Measurements from ENCODE around the gene ADIPOR1. TPM values are rescaled to one million over a fixed set of nuclear protein-coding genes. Genes with fewer than 3 reads are reported as not detected.

ADIPOR1 gene
- total and polyA plus RNA-seq, 2 of the 4 experiments (the other 2 are of a cell fraction) = 82.7 to 92.5 TPM

DNA sequence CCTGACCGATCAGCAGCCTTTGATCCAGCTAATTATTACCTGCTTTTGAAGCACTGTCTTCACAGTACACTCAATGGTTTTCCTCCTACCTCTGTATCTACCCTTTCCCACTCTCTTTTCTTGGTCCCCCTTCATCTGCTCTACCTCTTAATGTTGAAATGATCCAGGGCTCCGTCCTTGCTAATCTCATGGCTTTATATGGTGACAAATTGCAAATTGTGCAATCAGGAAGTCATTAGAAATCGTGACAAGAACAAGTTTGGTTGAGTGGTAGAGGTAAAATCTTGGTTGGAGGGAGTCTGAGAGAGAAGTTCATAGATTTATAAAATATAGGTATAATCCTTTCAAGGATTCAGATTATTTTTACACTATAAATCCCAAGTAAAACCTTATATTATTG lies 18.5 kb upstream of the ADIPOR1 start:
- Histone ChIP-seq H3K56ac (ENCODE audit: extremely low read depth, insufficient read depth, low read length) (no peak overlapping the region), H4K91ac (ENCODE audit: insufficient read depth, low read depth, low read length) (no peak overlapping the region), H3K9me3 (ENCODE audit: control insufficient read depth, insufficient read depth, low read length) (no peaks in the 10 kb centered on the region), H4K5ac (ENCODE audit: low read depth, low read length) (no peak overlapping the region), H3K4ac (ENCODE audit: low read depth, low read length) (no peak overlapping the region), H3K27me3 (ENCODE audit: control insufficient read depth, insufficient read depth, low read length) (peaks cover 47% of the 10 kb centered on the region), H2BK120ac (ENCODE audit: low read depth, low read length) (no peak overlapping the region), H3K23ac (ENCODE audit: low read depth, low read length) (no peak overlapping the region), H2AFZ (replicated peaks; ENCODE audit: low read length, poor library complexity) (no peak overlapping the region), H2AK9ac (replicated peaks; ENCODE audit: low read depth, low read length, poor library complexity) (no peak overlapping the region), H3K4me3 (ENCODE audit: insufficient read depth, low read depth, low read length) (no peak overlapping the region), H2BK15ac (ENCODE audit: low read depth, low read length) (no peak overlapping the region), H3K36me3 (ENCODE audit: control insufficient read depth, insufficient read depth, low read length) (no peaks in the 10 kb centered on the region), H3K9ac (ENCODE audit: low read depth, low read length) (no peak overlapping the region), H3K18ac (ENCODE audit: low read depth, low read length) (no peak overlapping the region), H3K4me2 (ENCODE audit: low read depth, low read length) (no peak overlapping the region), H2BK20ac (ENCODE audit: low read depth, low read length) (no peak overlapping the region), H3K9me1 (ENCODE audit: insufficient read depth, low read length) (no peaks in the 10 kb centered on the region), H3K79me1 (ENCODE audit: low read depth in 1 of 2, low read length in 2 of 2) (no peaks in the 10 kb centered on the region), H3K14ac (replicated peaks; ENCODE audit: low read depth, low read length) (no peak overlapping the region), H4K8ac (ENCODE audit: low read depth in 2 of 2, low read length in 2 of 2) (no peak overlapping the region), H3K27ac (ENCODE audit: insufficient read depth, low read length) (no peak overlapping the region), H4K20me1 (ENCODE audit: insufficient read depth, low read length) (no peaks in the 10 kb centered on the region), H2BK5ac (ENCODE audit: low read depth, low read length, poor library complexity, severe bottlenecking) (no peak overlapping the region), H2AK5ac (ENCODE audit: low read depth, low read length) (no peak overlapping the region), H3K4me1 (ENCODE audit: control insufficient read depth, insufficient read depth, low read length) (no peaks in the 10 kb centered on the region)
- ATAC-seq (ENCODE audit: low read depth) (no peak), DNase-seq (no peak)
- POLR2A ChIA-PET (ENCODE audit: unreplicated experiment) = no interaction called here
- no peak for TF ChIP-seq MAZ (IDR thresholded peaks at IDR 0.05; ENCODE audit: borderline replicate concordance, low read depth, low read length)
- no peak for TF ChIP-seq MXI1 (IDR thresholded peaks at IDR 0.05; ENCODE audit: borderline replicate concordance, low read depth, low read length)
- TF ChIP-seq RCOR1 (IDR thresholded peaks at IDR 0.05; ENCODE audit: insufficient replicate concordance, low read length) = no peak
- TF ChIP-seq CEBPB (IDR thresholded peaks at IDR 0.05; ENCODE audit: low read depth, low read length) = peak; percentile 41; the same call in 1 of the 2 replicates
- no peak for TF ChIP-seq CHD1 (IDR thresholded peaks at IDR 0.05; ENCODE audit: low read depth, low read length)
- no peak for TF ChIP-seq FOS (IDR thresholded peaks at IDR 0.05; ENCODE audit: low read depth, low read length)
- TF ChIP-seq RAD21 (IDR thresholded peaks at IDR 0.05; ENCODE audit: low read length) = no peak
- TF ChIP-seq, protein P1, sequence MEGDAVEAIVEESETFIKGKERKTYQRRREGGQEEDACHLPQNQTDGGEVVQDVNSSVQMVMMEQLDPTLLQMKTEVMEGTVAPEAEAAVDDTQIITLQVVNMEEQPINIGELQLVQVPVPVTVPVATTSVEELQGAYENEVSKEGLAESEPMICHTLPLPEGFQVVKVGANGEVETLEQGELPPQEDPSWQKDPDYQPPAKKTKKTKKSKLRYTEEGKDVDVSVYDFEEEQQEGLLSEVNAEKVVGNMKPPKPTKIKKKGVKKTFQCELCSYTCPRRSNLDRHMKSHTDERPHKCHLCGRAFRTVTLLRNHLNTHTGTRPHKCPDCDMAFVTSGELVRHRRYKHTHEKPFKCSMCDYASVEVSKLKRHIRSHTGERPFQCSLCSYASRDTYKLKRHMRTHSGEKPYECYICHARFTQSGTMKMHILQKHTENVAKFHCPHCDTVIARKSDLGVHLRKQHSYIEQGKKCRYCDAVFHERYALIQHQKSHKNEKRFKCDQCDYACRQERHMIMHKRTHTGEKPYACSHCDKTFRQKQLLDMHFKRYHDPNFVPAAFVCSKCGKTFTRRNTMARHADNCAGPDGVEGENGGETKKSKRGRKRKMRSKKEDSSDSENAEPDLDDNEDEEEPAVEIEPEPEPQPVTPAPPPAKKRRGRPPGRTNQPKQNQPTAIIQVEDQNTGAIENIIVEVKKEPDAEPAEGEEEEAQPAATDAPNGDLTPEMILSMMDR (conservative IDR thresholded peaks at IDR 0.05; ENCODE audit: low read depth, low read length) = no peak
- dilution Hi-C loops (cut with HindIII; ENCODE audit: low sequenced_read_pairs, unreplicated experiment) = no loop called here
- no TSS peak for BruUV-seq (replicated peaks)
- in situ Hi-C loops (cut with MboI; ENCODE audit: low sequenced_read_pairs) = no loop called here
- WGBS, 2 experiments (ENCODE audit: extremely low coverage in 2 of 2, insufficient read length in 1 of 2) = 63% methylated on average over 1 of the region's 3 CpGs; no CpG with 5 or more reads in 1 of the 2 experiments
- intact Hi-C loops (cut with micrococcal nuclease) = loop anchor here (1.0 kb wide), 1 partner anchor 23 kb away; no protein-coding TSS in a partner anchor
- CTCF ChIA-PET = no interaction called here

Data from IMR-90 (cell line).